Stimulated activated CD8-positive, alpha-beta memory T cell treated with anti-CD3 and anti-CD28 coated beads, Interleukin-12 subunit alpha, Interleukin-12 subunit beta, amount 100 ng/mL, for 24 hours (primary cell): ENCODE data around the gene INTS6.
A peak's percentile ranks its signal among the peaks of the same experiment; 100 is the strongest.

Experiments
- DNase-seq: peaks from one replicate; pipeline ENCODE4 v3.0.0-alpha.2; 2020; ENCODE audit errors: extremely low read depth

Gene INTS6

DNA sequence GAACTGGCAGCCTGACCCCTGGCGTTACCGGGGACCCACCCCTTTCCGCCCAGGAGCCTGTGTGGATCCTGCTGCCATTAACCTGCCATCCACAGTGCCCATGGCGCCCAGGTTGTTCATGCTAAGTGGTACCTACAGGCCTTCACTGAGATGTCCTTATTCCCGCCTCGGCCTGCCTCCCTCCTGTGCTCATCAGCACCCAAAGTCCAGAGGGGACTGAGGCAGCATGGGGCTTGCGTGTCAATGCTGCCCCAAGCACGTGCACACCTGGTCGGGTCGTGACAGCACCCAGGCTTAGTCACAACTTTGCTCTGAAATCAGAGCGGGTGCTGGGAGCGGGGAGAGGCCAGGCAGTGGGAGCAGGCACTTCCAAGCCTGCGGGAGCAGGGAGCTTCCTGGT lies 3.7 kb upstream of the INTS6 start:
- DNase-seq: no peak

DNA sequence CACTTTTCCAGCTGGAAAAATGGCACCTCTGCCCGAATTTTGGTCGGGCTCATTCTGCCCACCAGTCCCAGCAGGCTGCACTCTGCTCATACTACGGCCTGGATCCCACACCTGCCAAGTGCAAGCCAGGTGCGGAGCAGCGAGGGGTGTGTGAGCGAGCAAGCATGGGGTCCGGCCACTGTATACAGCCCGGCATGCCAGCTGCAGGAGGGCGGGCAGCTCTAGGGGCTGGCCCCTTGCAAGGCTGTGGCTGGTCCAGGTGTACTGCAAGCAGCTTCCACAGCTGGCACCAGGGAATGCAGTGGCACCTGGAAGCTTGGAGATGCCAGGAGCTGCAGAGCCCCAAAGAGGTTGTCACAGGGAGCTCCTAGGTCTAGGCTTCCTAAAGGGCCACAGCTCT lies 2.7 kb upstream of the INTS6 start:
- no peak for DNase-seq

DNA sequence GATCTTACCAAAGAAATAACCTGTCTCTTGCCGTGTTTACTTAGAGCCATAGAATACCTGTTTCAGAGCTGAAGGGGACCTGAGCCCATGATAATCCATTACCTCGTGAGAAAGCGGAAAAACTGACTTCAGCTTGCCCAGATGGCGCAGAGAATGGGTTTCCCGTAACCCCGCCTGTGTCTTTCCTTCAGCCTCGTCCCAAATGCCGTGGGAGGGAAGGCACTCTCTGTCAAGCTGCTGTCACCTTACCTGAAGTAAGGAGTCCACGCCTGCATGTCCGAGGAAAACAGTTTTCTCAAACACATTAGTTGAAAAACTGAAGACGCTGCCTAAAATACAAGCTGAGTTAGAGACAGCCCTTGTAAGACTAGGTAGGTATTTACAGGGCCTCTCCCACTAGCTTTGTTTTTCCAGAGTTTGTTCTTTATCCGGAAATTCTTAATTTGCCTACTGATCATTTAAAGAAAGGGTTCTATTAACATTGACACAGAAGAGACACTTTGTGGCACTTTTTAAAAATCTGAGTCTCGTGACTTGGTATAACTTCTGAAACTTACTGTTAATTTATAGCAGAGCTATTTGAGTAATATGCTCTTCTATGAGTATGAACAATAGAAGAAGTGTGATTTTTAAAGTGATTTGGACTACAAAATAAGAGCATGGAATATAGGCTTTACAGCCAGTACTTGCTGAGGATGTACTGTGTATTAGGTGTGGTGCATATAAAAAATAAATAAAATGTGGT lies 1.3 kb upstream of the INTS6 start:
- DNase-seq: no peak

DNA sequence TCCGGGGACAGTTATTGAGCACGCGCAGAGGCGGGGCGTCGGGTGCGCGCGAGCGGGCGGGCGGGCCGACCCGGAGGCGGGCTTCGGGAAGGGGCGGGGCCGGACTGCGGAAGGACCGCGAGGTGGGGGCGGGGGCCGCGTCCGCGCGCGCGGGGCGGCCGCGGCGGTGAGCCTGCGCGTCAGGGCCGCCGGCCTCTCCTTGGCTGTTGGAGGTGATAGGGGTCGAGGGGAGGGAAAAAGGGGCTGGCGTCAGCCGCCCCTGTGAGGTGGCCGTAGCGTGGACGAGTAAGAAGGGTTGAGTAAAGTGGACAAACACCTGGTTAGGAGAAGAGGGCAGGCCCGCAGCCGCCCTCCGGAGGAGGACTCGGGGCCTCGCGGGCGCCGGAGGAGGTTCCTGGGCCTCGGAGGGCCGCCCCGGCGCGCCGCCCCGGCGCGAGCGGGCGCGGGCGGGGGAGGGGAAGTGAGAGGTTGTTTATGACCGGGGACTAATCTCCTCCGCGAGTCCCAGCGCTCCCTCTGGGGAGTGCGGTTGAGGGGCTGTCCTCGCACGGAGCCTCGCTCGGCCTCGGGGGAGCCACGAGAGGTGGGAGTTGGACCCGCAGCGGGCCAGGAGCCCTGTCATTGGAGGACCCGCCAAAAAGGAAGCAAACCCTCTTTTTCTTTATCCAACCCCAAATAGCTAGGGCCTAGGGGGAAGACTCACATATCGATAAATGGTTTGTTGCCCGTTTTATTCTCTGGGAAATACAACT lies 547 bp upstream of the INTS6 start:
- peak; percentile 61 for DNase-seq

DNA sequence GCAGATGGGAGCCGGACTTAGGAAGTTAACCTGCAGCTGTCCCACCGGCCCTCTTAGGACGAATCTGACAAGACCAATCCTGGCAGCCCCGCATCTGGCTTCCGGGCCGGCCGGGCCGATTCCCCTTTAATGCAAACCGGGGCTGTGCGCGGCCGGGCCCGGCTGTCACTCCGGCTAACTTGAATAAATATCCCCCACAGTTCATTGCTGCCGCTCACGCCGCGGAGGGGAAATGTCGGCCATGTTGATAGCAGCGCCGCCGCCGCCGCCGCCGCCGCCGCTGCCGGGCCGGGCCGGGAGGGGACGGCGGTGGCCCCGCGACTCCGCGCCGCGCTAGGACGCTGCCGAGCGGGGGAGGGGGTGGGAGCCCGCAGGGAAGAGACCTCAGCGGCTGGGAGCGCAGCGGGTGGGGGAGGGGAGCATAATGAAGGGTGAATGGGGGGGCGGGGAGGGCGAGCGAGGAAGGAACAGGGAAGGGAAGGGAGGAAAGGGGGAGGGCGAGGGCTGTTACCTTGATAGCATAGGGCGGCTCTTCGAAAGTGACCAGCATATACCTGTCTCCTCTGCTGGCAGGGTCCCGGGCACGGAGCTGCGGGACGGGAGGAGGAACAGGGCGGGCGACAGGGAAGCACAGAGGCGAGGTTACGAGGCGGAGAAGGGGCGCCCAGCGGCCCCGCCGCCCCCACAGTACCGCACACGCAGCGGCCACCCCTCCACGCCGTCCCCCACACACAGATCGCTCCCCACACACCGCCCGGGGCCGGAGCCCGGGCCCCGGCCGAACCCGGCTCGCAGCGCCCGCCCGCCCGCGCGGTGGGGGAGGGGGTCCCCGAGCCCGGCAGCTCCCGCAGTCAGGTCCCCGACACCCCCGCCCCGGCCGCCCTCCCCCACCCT lies 1.1 kb downstream of the INTS6 start:
- DNase-seq: peak; percentile 57

DNA sequence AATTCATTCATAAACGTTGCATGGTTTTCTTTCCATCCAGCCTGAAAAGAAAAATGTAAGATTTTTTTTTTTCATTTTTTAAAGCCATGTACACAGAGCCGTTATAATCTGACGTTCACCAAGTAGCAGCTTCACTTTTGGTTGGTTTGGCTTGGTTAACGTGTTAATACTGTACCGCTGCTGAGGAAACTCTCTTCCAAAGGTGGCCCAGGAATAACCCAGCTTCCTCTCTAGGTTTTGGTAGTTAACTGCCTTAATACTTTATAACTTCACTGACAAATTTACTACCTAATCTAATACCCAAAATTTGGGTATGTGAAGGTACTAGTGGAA lies 1.7 kb downstream of the INTS6 start:
- no peak for DNase-seq

DNA sequence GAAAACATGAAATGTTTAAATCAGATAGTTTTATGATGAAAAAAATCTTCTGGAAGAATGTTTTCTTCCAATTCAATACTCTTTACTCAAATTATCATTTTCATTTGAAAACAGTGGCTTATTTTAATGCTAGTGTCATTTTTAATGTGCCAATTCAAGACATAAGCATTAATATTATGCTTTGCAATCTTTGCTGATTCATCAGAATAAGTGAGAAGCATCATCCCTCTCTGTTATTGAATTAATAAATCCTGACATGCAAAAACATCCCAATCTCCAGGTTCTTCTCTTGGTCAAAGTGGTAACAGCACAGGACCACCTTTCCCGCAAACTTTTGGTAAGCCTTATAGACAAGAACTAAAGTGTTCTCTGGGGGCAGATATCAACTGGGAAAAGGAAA lies 3.8 kb downstream of the INTS6 start:
- no peak for DNase-seq

DNA sequence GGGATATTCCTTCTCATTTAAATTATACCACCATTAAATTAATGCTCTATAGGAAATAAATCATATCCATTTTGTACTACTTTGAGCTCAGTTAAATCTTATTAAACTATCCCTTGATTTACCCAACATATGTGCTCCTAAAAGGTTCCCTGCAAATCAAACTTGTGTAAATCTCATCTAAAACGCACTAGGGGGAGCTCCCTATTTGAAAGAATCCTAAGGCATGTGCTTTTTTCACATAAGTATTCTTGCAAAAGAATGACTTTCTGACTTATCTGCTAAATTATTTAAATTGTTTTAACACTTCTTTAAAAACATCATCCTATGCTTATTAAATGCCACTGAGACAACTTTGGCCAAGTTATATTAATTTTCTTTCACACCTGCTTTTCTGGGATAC lies 7.9 kb downstream of the INTS6 start:
- DNase-seq: no peak

DNA sequence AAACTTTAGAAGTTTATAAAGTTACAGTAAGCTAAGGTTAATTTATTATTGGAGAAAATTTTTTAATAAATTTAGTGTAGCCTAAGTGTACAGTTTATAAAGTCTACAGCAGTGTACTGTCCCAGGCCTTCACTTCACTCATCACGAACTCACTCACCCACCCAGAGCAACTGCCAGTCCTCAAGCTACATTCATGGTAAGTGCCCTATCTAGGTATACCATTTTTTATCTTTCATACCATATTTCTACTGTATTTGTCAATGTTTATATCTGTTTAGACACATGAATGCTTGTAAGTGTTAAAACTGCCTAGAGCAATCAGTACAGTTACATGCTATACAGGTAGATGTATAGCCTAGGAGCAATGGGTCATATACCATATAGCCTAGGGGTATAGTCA lies 12.5 kb downstream of the INTS6 start:
- DNase-seq: no peak

DNA sequence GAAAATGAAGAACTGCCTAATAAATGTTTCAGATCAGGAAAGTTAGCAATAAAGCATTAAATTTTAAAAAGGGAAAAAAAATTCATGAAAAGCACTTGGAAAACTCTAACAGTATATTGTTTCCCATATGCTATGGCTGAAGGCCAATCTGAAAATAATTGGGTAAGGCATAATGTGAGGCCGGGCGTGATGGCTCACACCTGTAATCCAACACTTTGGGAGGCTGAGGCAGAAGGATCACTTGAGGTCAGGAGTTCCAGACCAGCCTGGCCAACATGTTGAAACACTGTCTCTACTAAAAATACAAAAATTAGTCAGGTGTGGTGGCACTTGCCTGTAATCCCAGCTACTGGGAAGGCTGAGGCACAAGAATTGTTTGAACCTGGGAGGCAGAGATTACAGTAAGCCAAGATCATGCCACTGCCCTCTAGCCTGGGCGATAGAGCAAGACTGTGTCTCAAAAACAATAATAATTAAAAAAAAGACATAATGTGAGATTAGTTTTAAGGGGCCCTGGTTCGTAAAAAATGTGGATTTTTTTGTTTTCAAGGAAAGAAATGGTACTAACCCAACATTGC lies 15.2 kb downstream of the INTS6 start:
- DNase-seq: no peak

DNA sequence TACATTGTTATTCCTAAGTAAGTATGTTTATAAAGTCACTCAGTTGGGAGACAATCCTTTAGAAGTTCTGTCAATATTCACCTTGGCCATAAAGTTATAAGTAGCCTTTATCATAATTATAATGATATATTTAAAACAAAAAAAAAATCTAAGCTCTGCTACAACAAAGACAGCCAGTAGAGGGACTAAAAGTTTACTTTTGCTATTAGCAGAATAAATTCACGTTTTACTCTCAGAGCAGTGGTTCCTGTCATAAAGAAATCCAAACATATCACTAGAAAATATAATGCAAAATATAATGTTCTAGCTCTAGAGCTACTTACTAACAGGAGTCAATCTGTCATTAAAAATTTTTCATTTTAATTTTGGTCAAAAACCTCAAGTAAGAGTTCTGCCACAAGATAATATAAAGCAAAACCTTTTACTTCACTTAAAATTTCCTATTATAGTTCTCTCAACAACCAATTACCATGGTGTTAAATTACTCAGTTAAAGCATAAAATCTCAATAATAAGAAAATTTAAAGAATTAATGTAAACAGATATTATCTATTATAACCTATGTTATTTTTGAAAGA lies 17.7 kb downstream of the INTS6 start:
- DNase-seq: no peak

DNA sequence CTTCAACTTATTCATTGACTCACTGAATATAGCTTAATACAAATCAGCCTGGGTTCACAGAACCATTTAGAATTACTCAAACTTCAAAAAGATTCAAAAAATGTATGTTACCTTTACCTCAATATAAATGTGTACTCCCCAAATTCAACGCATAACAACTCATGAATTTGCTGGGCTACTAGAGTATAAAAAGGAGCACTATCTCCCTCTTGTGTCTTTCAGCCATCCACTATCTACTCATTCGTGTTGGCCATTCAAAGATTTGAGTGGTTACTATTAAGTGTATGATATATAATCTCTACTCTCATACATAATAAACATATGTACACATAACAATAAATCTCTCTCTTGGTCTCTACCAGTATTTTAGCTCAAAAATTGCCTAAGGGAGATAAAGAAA lies 20.3 kb downstream of the INTS6 start:
- DNase-seq: no peak

DNA sequence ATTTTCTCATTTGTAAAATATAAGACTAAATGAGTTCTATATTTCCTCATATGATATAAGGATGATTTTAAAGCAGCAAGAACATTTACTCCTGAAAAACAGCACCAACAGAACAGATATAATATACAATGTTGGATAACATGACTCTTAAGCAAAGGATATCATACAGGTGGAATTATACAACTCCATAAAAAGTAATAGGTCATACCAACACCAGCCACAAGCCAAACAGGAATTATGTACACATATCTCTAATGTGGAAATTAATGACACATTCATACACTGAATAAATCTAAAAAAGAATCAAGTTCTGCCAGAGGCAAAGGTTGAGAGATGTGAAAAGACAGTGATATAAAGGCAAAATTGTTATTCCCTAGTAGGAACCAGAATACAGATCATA lies 25.9 kb downstream of the INTS6 start:
- no peak for DNase-seq

DNA sequence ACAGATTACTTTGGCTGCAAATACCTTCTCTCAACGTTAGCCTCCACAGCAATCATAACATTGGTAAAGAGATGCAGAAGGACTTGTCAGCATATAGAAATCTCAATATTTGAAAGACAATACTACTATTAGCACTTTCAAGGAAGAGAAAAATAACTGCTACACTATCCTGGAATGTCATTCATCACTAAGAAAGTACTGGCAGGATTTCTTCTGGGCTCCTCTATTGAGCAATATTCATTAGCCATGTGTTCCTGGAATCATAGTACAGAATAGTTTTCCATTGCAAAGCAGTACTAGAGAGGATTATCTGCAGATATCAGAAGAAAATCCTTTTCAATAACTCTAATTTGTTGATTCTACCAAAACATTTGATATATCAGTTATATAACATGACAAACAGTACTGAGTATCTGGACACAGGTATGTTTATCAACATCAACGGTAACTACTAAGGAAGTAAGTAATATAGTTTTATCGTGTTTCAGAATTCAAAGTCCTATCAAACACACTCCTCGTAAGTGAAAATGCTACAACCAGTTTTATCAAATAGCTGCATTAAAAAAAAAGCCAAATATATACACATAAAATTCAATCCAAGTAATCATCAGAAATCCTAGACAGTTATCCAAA lies 27.3 kb downstream of the INTS6 start:
- DNase-seq: no peak

DNA sequence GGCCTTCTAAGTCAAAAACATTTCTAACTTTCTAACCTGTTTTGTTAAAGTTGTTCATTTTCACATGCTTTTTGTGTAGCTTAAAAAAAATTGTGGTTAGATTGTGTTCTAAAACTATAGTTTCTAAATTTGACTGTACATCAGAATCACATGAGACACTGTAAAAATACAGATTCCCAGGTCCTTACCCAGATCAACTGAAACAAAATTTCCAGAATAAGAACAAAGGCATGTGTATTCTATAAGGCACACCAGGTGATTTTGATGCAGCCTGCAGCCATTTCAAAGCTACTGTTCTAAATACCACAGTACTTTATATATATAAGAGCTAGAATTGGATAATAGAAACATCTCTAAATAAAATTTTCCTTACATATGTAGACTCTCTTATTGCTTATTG lies 29.1 kb downstream of the INTS6 start:
- no peak for DNase-seq

DNA sequence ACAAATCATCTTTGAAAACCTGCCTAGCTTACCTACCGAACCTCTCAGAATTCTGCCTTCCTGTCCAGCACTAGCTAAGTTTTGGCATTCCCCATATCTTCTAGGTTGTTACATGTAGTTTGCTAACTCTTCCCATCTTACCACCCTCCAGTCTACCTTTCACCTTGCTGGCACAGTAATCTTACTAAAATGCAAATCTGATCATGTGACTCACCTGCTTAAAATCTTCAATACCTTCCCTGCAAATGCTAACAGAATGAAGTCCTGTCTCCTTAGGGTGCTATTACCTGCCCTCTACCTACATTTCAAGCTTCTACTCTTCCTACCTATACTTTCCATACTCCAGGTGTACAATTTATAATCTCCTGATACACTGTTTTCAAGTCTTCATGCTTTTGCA lies 30.4 kb downstream of the INTS6 start:
- DNase-seq: no peak

DNA sequence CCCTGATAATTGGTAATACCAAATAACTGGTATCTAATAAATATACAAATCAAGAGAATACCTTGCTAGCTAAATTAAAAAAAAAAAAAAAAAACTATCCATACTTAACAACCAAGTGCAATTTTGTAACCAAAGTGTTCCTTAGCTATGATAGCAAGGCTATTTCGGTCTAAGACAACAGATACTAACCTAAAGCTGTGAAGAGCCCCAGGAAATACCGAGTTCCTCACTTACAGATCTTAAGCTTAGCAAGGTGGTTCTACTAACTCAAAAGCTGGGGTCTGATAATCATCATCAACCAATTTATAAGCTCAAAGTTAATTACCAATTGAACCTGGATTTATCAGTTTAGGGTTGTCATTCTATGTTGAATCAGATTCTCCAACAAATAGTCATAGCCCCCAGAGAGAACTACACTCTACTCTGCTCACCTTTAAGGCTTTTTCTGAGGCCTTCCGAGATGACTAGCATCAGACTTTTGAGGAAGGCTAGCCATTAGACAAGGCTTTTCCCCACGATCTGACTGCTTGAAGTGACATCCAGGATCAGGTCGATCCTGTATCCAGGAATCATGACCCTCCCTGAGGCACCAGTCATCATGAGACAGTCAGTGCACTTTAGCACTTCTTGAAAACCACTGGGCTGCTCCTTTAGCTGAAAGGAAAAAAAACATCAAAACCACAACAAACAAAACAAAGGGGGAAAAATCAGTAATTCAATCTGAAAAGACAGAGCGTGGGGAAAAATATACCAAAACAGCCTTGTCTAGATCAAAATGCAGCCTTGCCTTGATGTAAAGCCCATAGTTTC lies 31.9 kb downstream of the INTS6 start:
- no peak for DNase-seq

DNA sequence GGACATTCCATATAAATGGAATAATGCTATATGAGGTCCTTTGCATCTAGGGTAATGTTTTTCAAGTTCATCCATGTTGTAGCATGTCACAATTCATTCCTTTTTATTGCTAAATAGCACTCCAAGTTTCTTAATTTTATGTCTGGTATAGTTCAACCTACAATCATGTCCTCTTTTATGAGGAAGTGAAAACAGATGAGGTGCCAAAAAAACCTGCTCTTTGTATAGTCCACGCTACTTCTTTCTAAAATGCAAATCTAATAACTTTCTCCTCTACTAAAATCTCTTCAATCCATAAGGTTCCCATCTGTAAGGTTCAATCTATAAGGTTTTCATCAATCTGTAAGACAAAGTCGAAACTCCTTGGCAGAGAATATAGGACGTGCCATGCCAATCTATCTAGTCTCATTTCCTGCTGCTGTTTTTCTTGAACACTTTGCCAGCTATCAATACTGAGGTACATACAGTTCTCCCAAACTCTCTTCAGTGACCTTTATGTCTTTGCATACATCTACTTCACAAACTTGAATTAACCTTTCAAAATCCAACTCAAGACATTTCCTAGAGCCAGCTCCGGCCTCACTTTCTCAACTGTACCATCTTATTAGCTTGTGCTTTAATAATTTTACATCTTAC lies 33.7 kb downstream of the INTS6 start:
- DNase-seq: no peak

DNA sequence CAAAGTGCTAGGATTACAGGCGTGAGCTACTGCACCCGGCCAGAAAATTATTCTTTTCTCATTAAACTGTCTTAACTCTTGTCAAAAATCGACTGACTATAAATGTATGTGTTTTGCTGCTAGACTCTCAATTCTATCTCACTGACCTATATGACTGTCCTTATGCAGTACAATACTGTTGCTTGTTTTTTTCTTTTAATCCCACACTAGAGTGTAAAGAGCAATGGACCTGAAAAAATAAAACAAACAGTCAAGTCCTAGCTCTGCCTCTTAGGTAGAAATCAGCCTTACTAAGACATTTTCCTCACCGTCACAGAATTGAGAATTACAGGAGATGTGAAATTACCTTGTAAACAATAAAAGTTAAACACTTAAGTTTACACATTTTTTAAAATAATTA lies 35.1 kb downstream of the INTS6 start:
- no peak for DNase-seq

DNA sequence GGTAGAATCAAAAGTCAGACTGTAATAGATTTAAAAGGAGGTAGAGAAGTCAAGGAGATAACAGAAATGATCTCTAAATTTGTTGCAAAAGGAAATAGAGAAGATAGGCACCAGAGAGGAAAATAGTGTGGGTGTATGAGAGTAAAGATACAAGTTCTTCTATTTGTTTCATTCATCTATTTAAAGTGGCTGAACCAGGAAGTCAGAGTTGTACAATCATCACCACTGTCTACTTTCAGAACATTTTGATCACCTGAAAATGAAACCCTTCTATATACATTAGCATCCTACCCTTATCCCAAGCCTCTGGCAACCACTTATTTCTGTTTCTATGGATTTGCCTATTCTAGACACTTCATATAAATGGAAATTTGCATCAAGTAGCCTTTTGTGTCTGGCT lies 36.7 kb downstream of the INTS6 start:
- no peak for DNase-seq
